Testis (tissue), 3 donors: ENCODE data around the gene LSS. TPM values are rescaled to one million over a fixed set of nuclear protein-coding genes. Genes with fewer than 3 reads are reported as not detected.

ENCODE experiments used
- DNase-seq: peaks from one replicate; pipeline ENCODE4 v3.0.0-alpha.2; 2019
- H3K27ac ChIP-seq, 2 donors: fragments of 200-600 bp; sonication (generic); one replicate each; pipeline ENCODE4 v1.5.1; 2019
- H3K27me3 ChIP-seq: fragments of 200-600 bp; sonication (generic); one replicate; pipeline ENCODE4 v1.5.1; 2019
- H3K36me3 ChIP-seq: fragments of 200-600 bp; sonication (generic); one replicate; pipeline ENCODE4 v1.5.1; 2017; ENCODE audit warnings: low read depth; ENCODE audit errors: missing control alignments
- H3K4me1 ChIP-seq: fragments of 200-600 bp; sonication (generic); one replicate; pipeline ENCODE4 v1.5.1; 2019
- H3K4me3 ChIP-seq, 2 donors: fragments of 200-600 bp; sonication (generic); one replicate each; pipeline ENCODE4 v1.5.1; 2017 to 2019
- H3K9me3 ChIP-seq: fragments of 200-600 bp; sonication (generic); one replicate; pipeline ENCODE4 v1.5.1; 2017
- POLR2A ChIP-seq: fragments of 450-650 bp; IDR thresholded peaks from one replicate; pipeline ENCODE4 v1.6.1; 2017; ENCODE audit warnings: antibody characterized with exemption, mild to moderate bottlenecking, moderate library complexity
- WGBS, 2 donors: methylation state at CpG; one replicate each; pipeline ENCODE4 v1.1.5; 2018; 5-methylcytosine and 5-hydroxymethylcytosine counted together
- intact Hi-C: fragments of 100-400 bp; cut with DNase I; formaldehyde crosslinking; loops from one replicate; pipeline ENCODE4 v1.15.1; 2023; ENCODE audit warnings: low total_unique reads
- polyA plus RNA-seq: library from polyadenylated mRNA; stranded (reverse); fragments of 350-450 nt; fragmentation: Illumina TruSeq; extraction: RNeasy Lipid Tissue Mini Kit (QIAGEN cat#74804); gene quantifications from one replicate; pipeline ENCODE4 v1.2.3, GENCODE V29; 2014; ENCODE audit warnings: low read depth, low replicate concordance; ENCODE audit not compliant: insufficient read depth
- total RNA-seq, 2 donors: library from RNA; depleted of rRNA; stranded (reverse); fragments of >200 nt; gene quantifications; one replicate each; pipeline ENCODE4 v1.2.3, GENCODE V29; 2016
- TF ChIP-seq, protein P1 (sequence below), 3 experiments: fragments of 450-650 bp in 2 of 3; fragments of 200-600 bp in 1 of 3; sonication (generic) in 1 of 3; IDR thresholded peaks; one replicate each; pipeline ENCODE4 v1.5.1; 2016 to 2019; ENCODE audit warnings: antibody characterized with exemption in 3 of 3, mild to moderate bottlenecking in 2 of 3, moderate library complexity in 1 of 3

The LSS gene
- total and polyA plus RNA-seq, 3 donors from 2014 or later: 35.6 to 152 (median 126) TPM

DNA sequence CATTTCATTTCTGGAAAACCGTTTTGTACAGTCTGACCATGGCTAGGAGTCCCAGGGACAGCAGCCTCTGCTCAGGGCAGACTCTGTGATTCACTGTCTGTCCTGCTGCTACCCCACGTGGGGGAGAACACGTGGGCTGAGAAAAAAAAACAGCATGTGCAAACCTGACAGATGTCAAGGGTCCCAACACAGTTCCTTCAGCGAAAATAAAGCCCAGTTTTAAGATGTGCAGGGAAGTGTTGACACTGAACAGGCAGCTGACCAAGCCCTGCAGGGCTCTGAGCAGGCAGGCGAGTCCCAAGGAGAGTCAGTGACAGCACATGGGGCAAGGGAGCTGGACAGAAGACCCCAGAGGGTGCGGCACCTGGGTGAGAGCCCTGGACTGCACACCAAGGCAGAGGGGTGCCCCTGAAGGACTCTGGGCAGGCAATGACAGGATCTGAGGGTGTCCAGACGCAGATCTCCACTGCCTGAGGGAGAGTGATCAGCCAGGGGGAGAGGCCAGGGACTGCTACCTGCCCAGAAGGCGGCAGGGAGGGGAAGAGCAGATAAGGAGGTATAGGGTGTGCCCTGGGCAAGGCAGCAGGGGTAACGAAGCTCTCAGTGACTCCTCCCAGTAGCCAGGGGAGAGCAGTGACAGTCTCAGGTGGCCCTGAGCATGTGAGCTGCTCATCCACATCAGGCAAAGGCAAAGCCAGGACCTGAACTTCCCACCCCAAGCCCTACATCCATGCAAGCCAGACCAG lies 39.2 kb downstream of the LSS start:
- H3K4me3 ChIP-seq: no peak overlapping the region
- intact Hi-C loops: no loop called here
- peak; percentile 34 for DNase-seq
- H3K4me1 ChIP-seq: peaks cover 33% of the 10 kb centered on the region
- H3K27ac ChIP-seq: peak overlapping the region; percentile 77 to 81
- H3K9me3 ChIP-seq: no peaks in the 10 kb centered on the region
- WGBS, 2 donors: 52 to 65% methylated on average over 8 to 9 of the region's 9 CpGs
- TF ChIP-seq POLR2A: no peak
- TF ChIP-seq, protein P1, sequence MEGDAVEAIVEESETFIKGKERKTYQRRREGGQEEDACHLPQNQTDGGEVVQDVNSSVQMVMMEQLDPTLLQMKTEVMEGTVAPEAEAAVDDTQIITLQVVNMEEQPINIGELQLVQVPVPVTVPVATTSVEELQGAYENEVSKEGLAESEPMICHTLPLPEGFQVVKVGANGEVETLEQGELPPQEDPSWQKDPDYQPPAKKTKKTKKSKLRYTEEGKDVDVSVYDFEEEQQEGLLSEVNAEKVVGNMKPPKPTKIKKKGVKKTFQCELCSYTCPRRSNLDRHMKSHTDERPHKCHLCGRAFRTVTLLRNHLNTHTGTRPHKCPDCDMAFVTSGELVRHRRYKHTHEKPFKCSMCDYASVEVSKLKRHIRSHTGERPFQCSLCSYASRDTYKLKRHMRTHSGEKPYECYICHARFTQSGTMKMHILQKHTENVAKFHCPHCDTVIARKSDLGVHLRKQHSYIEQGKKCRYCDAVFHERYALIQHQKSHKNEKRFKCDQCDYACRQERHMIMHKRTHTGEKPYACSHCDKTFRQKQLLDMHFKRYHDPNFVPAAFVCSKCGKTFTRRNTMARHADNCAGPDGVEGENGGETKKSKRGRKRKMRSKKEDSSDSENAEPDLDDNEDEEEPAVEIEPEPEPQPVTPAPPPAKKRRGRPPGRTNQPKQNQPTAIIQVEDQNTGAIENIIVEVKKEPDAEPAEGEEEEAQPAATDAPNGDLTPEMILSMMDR (IDR thresholded peaks at IDR 0.05): no peak
- no peaks in the 10 kb centered on the region for H3K27me3 ChIP-seq
- H3K36me3 ChIP-seq: no peaks in the 10 kb centered on the region

DNA sequence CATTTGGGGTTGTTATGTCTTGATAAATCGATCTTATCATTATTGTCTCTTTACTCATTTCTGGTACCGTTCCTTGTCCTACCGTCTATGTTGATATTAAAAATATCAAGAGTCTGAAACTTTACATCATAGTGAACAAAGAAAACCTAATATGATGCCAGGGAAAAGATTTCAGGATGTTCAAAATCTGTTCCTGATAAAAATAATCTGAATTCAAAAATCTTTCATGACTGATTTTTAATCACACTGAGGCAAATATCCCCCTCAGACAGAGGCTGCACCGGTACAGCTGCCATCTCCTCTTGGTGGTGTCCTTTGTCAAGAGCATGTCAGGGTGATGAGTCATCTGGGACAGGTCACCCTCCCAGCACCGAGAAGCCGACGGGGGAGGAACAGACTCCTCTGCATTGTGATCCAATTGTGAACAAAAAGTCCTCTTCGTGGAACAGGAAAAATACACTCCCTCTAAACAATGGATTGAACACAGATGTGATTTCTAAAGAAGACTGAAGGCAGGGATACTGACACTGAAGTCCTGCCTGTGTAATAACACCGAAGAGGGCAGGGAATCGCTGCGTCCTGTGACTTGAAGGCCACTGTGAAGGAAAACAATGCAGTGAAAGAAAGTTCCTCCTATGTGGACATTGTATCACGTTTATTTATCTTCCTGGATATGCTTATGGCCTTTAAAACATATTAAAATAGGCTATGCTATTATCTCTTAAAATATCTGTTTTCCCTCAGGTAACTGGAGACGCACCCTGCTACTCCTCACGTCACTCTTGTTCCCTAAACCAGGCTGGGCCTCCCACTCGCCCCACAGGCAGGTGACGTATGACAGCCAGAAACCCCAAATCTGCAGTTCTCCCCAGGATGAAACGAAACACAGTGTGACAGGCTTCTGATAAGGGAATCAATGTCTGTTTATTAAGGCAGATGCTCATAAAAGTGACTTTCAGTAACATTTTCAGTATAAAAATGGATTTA lies 40.1 kb downstream of the LSS start:
- TF ChIP-seq POLR2A: no peak
- TF ChIP-seq, protein P1 (IDR thresholded peaks at IDR 0.05): no peak
- intact Hi-C loops: no loop called here
- Histone ChIP-seq H3K4me3 (no peak overlapping the region), H3K27ac (peak overlapping the region; percentile 77 to 81), H3K9me3 (no peaks in the 10 kb centered on the region), H3K4me1 (peaks cover 37% of the 10 kb centered on the region), H3K27me3 (no peaks in the 10 kb centered on the region), H3K36me3 (no peaks in the 10 kb centered on the region)
- peak; percentile 81 for DNase-seq
- 28 to 47% methylated on average over 17 of the region's 17 CpGs for WGBS, 2 donors

DNA sequence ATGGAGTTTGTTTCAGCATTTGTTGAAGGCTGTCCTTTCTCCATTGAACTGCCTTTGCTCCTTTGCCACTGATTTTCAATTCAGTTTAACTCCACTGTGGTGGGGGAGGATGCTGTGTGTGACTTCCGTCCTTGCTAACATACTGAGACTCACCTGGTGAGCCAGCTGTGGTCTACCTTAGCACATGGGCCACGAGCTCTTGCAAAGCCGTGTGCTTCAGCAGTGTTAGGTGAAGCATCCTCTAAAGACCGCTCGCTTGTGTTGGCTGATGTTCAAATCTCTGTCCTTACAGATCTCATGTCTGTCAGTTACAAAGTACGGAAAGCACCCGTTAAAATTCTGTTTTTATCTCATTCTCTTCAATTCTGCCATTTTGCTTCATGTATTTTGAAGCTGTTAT lies 40.8 kb downstream of the LSS start:
- H3K4me3 ChIP-seq: no peak overlapping the region
- intact Hi-C loops: no loop called here
- no peak for DNase-seq
- H3K27me3 ChIP-seq: no peaks in the 10 kb centered on the region
- peak overlapping the region; percentile 77 to 81 for H3K27ac ChIP-seq
- no peaks in the 10 kb centered on the region for H3K36me3 ChIP-seq
- TF ChIP-seq POLR2A: no peak
- TF ChIP-seq, protein P1 (IDR thresholded peaks at IDR 0.05): no peak
- H3K4me1 ChIP-seq: peaks cover 41% of the 10 kb centered on the region
- 65 to 82% methylated on average over 7 of the region's 7 CpGs for WGBS, 2 donors
- no peaks in the 10 kb centered on the region for H3K9me3 ChIP-seq

- no peak for DNase-seq
- H3K4me1 ChIP-seq: peaks cover 46% of the 10 kb centered on the region
- H3K27me3 ChIP-seq: no peaks in the 10 kb centered on the region
- TF ChIP-seq, protein P1 (IDR thresholded peaks at IDR 0.05): no peak
- TF ChIP-seq POLR2A: no peak
- H3K4me3 ChIP-seq: no peak overlapping the region
- H3K9me3 ChIP-seq: no peaks in the 10 kb centered on the region
- intact Hi-C loops: no loop called here
- no peaks in the 10 kb centered on the region for H3K36me3 ChIP-seq
- WGBS, 2 donors: 78 to 82% methylated on average over 8 of the region's 8 CpGs
- peak overlapping the region; percentile 77 to 81 for H3K27ac ChIP-seq
These were observed 41.3 kb downstream of the LSS start for GRCh38 chr21:46187261-46187660.
